HCT116 (cell line): Measurements from ENCODE around the gene STK32C.

Experiments used
- CTCF ChIP-seq, 3 experiments: fragments of 200-600 bp in 1 of 3; sonication (generic) in 1 of 3; IDR thresholded peaks in 2 of 3; conservative IDR thresholded peaks in 1 of 3; 2 replicates each; pipeline ENCODE4 v1.5.1; 2012 to 2017; ENCODE audit warnings: low read depth in 2 of 3, low read length in 2 of 3, antibody characterized with exemption in 1 of 3, borderline replicate concordance in 1 of 3, control low read depth in 1 of 3, mild to moderate bottlenecking in 1 of 3, mixed read lengths in 1 of 3, mixed run types in 1 of 3, moderate library complexity in 1 of 3; ENCODE audit not compliant: insufficient read depth in 1 of 3
- EZH2 ChIP-seq: fragments of 200-600 bp; sonication (generic); IDR thresholded peaks from 2 replicates; pipeline ENCODE4 v1.6.1; 2017; ENCODE audit warnings: antibody characterized with exemption, mixed run types
- REST ChIP-seq: IDR thresholded peaks from 2 replicates; pipeline ENCODE4 v1.6.1; 2012; ENCODE audit warnings: low read depth
- YY1 ChIP-seq: IDR thresholded peaks from 2 replicates; pipeline ENCODE4 v1.6.1; 2011; ENCODE audit warnings: low read length, low read depth, moderate library complexity, mild to moderate bottlenecking; ENCODE audit not compliant: insufficient replicate concordance; ENCODE audit errors: extremely low read depth
- ZBTB33 ChIP-seq: IDR thresholded peaks from 2 replicates; pipeline ENCODE4 v1.6.1; 2011; ENCODE audit warnings: mild to moderate bottlenecking, low read length, moderate library complexity; ENCODE audit not compliant: insufficient replicate concordance; ENCODE audit errors: extremely low read depth
- TF ChIP-seq, protein P1 (sequence below): IDR thresholded peaks from 2 replicates; pipeline ENCODE4 v1.6.1; 2012

DNA sequence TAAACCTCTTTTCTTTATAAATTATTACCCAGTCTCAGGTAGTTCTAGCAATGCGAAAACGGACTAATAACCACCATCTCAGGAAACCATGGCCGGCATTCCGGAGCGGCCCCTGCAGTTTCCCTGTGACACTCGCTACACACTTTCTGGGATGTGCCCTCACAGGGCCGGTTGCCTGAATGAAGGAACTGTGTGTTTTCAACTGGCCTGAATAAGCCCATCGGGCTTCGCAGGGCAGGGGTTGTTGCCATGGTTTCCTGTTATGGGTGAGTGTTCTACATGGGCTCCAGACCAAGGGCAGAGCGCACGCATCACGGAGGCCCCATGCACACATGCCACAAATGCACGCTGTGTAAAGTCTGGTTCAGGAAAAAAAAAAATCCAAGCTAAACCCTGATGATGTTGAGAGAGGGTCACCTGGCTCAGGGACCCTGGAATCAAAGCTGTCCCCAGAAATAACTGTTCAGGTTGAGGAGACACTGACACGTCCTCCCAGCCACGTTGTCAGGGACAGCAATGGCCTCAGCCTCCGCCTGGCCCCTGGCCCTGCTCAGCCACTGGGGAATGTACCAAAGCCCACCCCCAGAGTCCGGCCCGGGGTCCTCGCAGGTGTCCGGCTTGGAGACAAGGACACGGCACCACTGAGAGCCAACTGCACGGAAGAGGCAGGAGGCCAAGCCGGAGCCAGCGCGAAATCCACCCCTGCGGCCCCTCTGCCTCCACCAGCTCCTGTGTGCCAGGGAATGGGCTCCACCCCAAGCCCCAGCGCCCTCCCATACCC is 47.9 kb downstream of the STK32C start:
- TF ChIP-seq CTCF (IDR thresholded peaks at IDR 0.05 in 2 of 3, conservative IDR thresholded peaks at IDR 0.05 in 1 of 3; ENCODE audit: borderline replicate concordance in 1 of 3, insufficient read depth in 1 of 3, low read depth in 2 of 3, low read length in 2 of 3) (no peak), ZBTB33 (no peak), REST (no peak), EZH2 (no peak), YY1 (no peak)
- TF ChIP-seq, protein P1, sequence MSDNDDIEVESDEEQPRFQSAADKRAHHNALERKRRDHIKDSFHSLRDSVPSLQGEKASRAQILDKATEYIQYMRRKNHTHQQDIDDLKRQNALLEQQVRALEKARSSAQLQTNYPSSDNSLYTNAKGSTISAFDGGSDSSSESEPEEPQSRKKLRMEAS = no peak
